Measurements from ENCODE around the gene SEPTIN8. TPM values are rescaled to one million over a fixed set of nuclear protein-coding genes. Genes with fewer than 3 reads are reported as not detected.

Gene SEPTIN8
- total and polyA plus RNA-seq, 2 donors (not counting 3 experiments of a cell fraction or from before 2014, with no cell fraction given): 56.6 to 82.1 TPM

- no peak overlapping the region for H3K27ac ChIP-seq (ENCODE audit: insufficient read depth, low read depth, low read length)
- H3K4me3 ChIP-seq (replicated peaks in 1 of 3; ENCODE audit: insufficient read depth in 1 of 3, low read depth in 1 of 3, low read length in 3 of 3): no peak overlapping the region
- no peak overlapping the region for H2AFZ ChIP-seq (ENCODE audit: low read depth, low read length)
- peaks cover 2% of the 10 kb centered on the region for H3K4me1 ChIP-seq (ENCODE audit: control insufficient read depth, extremely low read depth, insufficient read depth, low read length)
- ChIA-PET CTCF (interaction anchor here (1.1 to 2.6 kb wide), 4 partner anchors 13 to 309 kb away, joined by 4 to 14 read pairs (median 4); no protein-coding TSS in a partner anchor), POLR2A (interaction anchor here (1.2 kb wide), 1 partner anchor 14 kb away, joined by 3 read pairs; no protein-coding TSS in a partner anchor)
- no peak overlapping the region for H3K4me2 ChIP-seq (ENCODE audit: insufficient read depth, low read length)
- intact Hi-C loops (cut with micrococcal nuclease): no loop called here
- no peaks in the 10 kb centered on the region for H4K20me1 ChIP-seq (replicated peaks; ENCODE audit: control insufficient read depth, extremely low read depth, insufficient read depth, low read length)
- no peak for TF ChIP-seq GATA2 (IDR thresholded peaks at IDR 0.05; ENCODE audit: insufficient read depth, insufficient read length, low read depth, low read length)
- H3K9ac ChIP-seq (replicated peaks; ENCODE audit: extremely low read depth, insufficient read depth, low read length): no peak overlapping the region
- BruUV-seq (replicated peaks): no TSS peak
- no peak for FAIRE-seq
- dilution Hi-C loops (cut with MboI; ENCODE audit: extremely low pct_ligation_motif_present, low sequenced_read_pairs): no loop called here
- H3K36me3 ChIP-seq (ENCODE audit: control insufficient read depth in 2 of 2, extremely low read depth in 1 of 2, insufficient read depth in 2 of 2, low read length in 2 of 2): no peaks in the 10 kb centered on the region
- no peaks in the 10 kb centered on the region for H3K79me2 ChIP-seq (ENCODE audit: control insufficient read depth, insufficient read depth, low read length)
- no peak for DNase-seq (ENCODE audit: low read depth, low spot score)
- H3K9me3 ChIP-seq (replicated peaks; ENCODE audit: control insufficient read depth, insufficient read depth, low read length): no peaks in the 10 kb centered on the region
- H3K9me1 ChIP-seq (replicated peaks; ENCODE audit: control insufficient read depth, extremely low read depth, insufficient read depth, low read length): no peaks in the 10 kb centered on the region
- peaks cover 15 to 30% of the 10 kb centered on the region in 2 experiments for H3K27me3 ChIP-seq (ENCODE audit: control insufficient read depth in 2 of 2, insufficient read depth in 2 of 2, low read length in 2 of 2)
Measured at GRCh38 chr5:132815454-132815853, 38.4 kb upstream of the SEPTIN8 start.

- H3K9me1 ChIP-seq (replicated peaks; ENCODE audit: control insufficient read depth, extremely low read depth, insufficient read depth, low read length): no peaks in the 10 kb centered on the region
- no peak for TF ChIP-seq CTCF (IDR thresholded peaks at IDR 0.05; ENCODE audit: extremely low read depth in 1 of 2, insufficient read depth in 1 of 2, low read depth in 1 of 2, low read length in 2 of 2)
- no peak for TF ChIP-seq JUN (IDR thresholded peaks at IDR 0.05; ENCODE audit: borderline replicate concordance, insufficient read depth, insufficient read length, low read depth)
- TF ChIP-seq POLR2A (IDR thresholded peaks at IDR 0.05; ENCODE audit: low read depth, low read length): no peak
- TF ChIP-seq MYC (IDR thresholded peaks at IDR 0.05; ENCODE audit: low read depth, low read length): no peak
- TF ChIP-seq FOS (IDR thresholded peaks at IDR 0.05; ENCODE audit: borderline replicate concordance, insufficient read depth, low read length): no peak
- TF ChIP-seq EZH2 (IDR thresholded peaks at IDR 0.05; ENCODE audit: borderline replicate concordance, low read depth, low read length, severe bottlenecking): no peak
- TF ChIP-seq GATA2 (IDR thresholded peaks at IDR 0.05; ENCODE audit: insufficient read depth, insufficient read length, low read depth, low read length): no peak
- TF ChIP-seq POLR2AphosphoS5 (IDR thresholded peaks at IDR 0.05; ENCODE audit: insufficient read depth, low read depth, low read length): no peak
- no peak for TF ChIP-seq MAX (IDR thresholded peaks at IDR 0.05; ENCODE audit: insufficient read depth, insufficient read length)
- H3K4me3 ChIP-seq (replicated peaks in 1 of 3; ENCODE audit: insufficient read depth in 1 of 3, low read depth in 1 of 3, low read length in 3 of 3): no peak overlapping the region
- no peak for DNase-seq (ENCODE audit: low read depth, low spot score)
- peak overlapping the region; percentile 76 for H2AFZ ChIP-seq (ENCODE audit: low read depth, low read length)
- peaks cover 15 to 30% of the 10 kb centered on the region in 2 experiments for H3K27me3 ChIP-seq (ENCODE audit: control insufficient read depth in 2 of 2, insufficient read depth in 2 of 2, low read length in 2 of 2)
- no TSS peak for BruUV-seq (replicated peaks)
- no peaks in the 10 kb centered on the region for H3K36me3 ChIP-seq (ENCODE audit: control insufficient read depth in 2 of 2, extremely low read depth in 1 of 2, insufficient read depth in 2 of 2, low read length in 2 of 2)
- FAIRE-seq: no peak
- H3K27ac ChIP-seq (ENCODE audit: insufficient read depth, low read depth, low read length): no peak overlapping the region
- CTCF ChIA-PET: interaction anchor here (0.7 to 2.6 kb wide), 9 partner anchors 13 to 308 kb away, joined by 3 to 14 read pairs (median 4); partner anchors contain the start of gene SHROOM1
- no peaks in the 10 kb centered on the region for H4K20me1 ChIP-seq (replicated peaks; ENCODE audit: control insufficient read depth, extremely low read depth, insufficient read depth, low read length)
- H3K4me1 ChIP-seq (ENCODE audit: control insufficient read depth, extremely low read depth, insufficient read depth, low read length): no peaks in the 10 kb centered on the region
- H3K9ac ChIP-seq (replicated peaks; ENCODE audit: extremely low read depth, insufficient read depth, low read length): no peak overlapping the region
- POLR2A ChIA-PET: interaction anchor here (1.2 kb wide), 1 partner anchor 15 kb away, joined by 3 read pairs; no protein-coding TSS in a partner anchor
- H3K4me2 ChIP-seq (ENCODE audit: insufficient read depth, low read length): no peak overlapping the region
- no peaks in the 10 kb centered on the region for H3K79me2 ChIP-seq (ENCODE audit: control insufficient read depth, insufficient read depth, low read length)
- H3K9me3 ChIP-seq (replicated peaks; ENCODE audit: control insufficient read depth, insufficient read depth, low read length): no peaks in the 10 kb centered on the region
- dilution Hi-C loops (cut with MboI; ENCODE audit: extremely low pct_ligation_motif_present, low sequenced_read_pairs): no loop called here
- intact Hi-C loops (cut with micrococcal nuclease): loop anchor here (1.0 kb wide), 1 partner anchor 32 kb away; no protein-coding TSS in a partner anchor
Measured at GRCh38 chr5:132814503-132815294, 37.7 kb upstream of the SEPTIN8 start.

Measured in endothelial cell of umbilical vein (primary cell).